H1 (cell line): ENCODE results near the gene ARHGEF1. TPM values are rescaled to one million over a fixed set of nuclear protein-coding genes. Genes with fewer than 3 reads are reported as not detected.
A peak's percentile ranks its signal among the peaks of the same experiment; 100 is the strongest.

Source experiments
- CTCF ChIA-PET: fragments of 300-600 bp; sonication (Branson Sonifier 250); formaldehyde crosslinking; loops from one replicate; lab custom pipeline; 2021; ENCODE audit not compliant: partially characterized antibody; lab: Charles Lee
- POLR2A ChIA-PET: fragments of 300-600 bp; sonication (Branson Sonifier 250); formaldehyde crosslinking; loops from one replicate; lab custom pipeline; 2021; ENCODE audit warnings: inconsistent platforms; ENCODE audit not compliant: partially characterized antibody; lab: Charles Lee
- DNase-seq, 2 experiments: peaks; one replicate each; pipeline versions ENCODE4 v3.0.0 to v3.0.0-alpha.2; 2010 to 2022; ENCODE audit warnings: low spot score in 2 of 2, low read depth in 1 of 2, mixed read lengths in 1 of 2
- FAIRE-seq: peaks from 2 replicates; lab custom pipeline; 2011; peaks lifted over from hg19 to GRCh38; lab: Jason Lieb, UNC
- H2AFZ ChIP-seq: 2 replicates; pipeline ENCODE4 v1.8.1; 2012; ENCODE audit warnings: low read length, inconsistent platforms
- H2AK5ac ChIP-seq: 2 replicates; pipeline ENCODE4 v1.6.1; 2013; ENCODE audit warnings: low read depth, low read length
- H2BK120ac ChIP-seq: replicated peaks from 2 replicates; pipeline ENCODE3; 2013; ENCODE audit warnings: low read depth, low read length, inconsistent platforms
- H2BK12ac ChIP-seq: 2 replicates; pipeline ENCODE4 v1.6.1; 2013; ENCODE audit warnings: low read depth, low read length
- H2BK15ac ChIP-seq: 2 replicates; pipeline ENCODE4 v1.6.1; 2013; ENCODE audit warnings: low read length
- H2BK20ac ChIP-seq: 2 replicates; pipeline ENCODE4 v1.6.1; 2013; ENCODE audit warnings: low read length
- H2BK5ac ChIP-seq: 2 replicates; pipeline ENCODE4 v1.6.1; 2013; ENCODE audit warnings: low read depth, low read length
- H3K14ac ChIP-seq: 2 replicates; pipeline ENCODE4 v1.6.1; 2013; ENCODE audit warnings: inconsistent platforms; ENCODE audit not compliant: insufficient read length
- H3K18ac ChIP-seq: 2 replicates; pipeline ENCODE4 v1.6.1; 2013; ENCODE audit warnings: low read length; ENCODE audit errors: extremely low read depth
- H3K23ac ChIP-seq: 2 replicates; pipeline ENCODE4 v1.6.1; 2013; ENCODE audit warnings: inconsistent platforms; ENCODE audit not compliant: insufficient read length
- H3K23me2 ChIP-seq: 2 replicates; pipeline ENCODE4 v1.6.1; 2013; ENCODE audit warnings: low read depth, low read length
- H3K27ac ChIP-seq: 2 replicates; pipeline ENCODE4 v1.6.1; 2011; ENCODE audit warnings: low read depth, low read length, inconsistent platforms
- H3K27me3 ChIP-seq, 4 experiments: replicated peaks in 1 of 4; 1 replicate in 1 of 4; 2 replicates in 3 of 4; pipeline versions ENCODE4 v1.6.1 to v1.8.1; 2011 to 2013; ENCODE audit warnings: low read length in 3 of 4, mild to moderate bottlenecking in 3 of 4, inconsistent platforms in 2 of 4, mixed read lengths in 2 of 4, moderate library complexity in 1 of 4; ENCODE audit not compliant: control insufficient read depth in 3 of 4, insufficient read depth in 3 of 4; ENCODE audit errors: extremely low read depth in 1 of 4
- H3K36me3 ChIP-seq, 4 experiments: 2 replicates each; pipeline versions ENCODE4 v1.6.1 to v1.8.1; 2011 to 2013; ENCODE audit warnings: mild to moderate bottlenecking in 4 of 4, low read length in 3 of 4, moderate library complexity in 2 of 4, control low read depth in 1 of 4, inconsistent platforms in 1 of 4; ENCODE audit not compliant: insufficient read depth in 4 of 4, control insufficient read depth in 2 of 4
- H3K4ac ChIP-seq: replicated peaks from 2 replicates; pipeline ENCODE3; 2013; ENCODE audit warnings: low read length, low read depth, mixed read lengths, inconsistent platforms; ENCODE audit not compliant: insufficient read length
- H3K4me1 ChIP-seq, 4 experiments: replicated peaks in 1 of 4; 1 replicate in 1 of 4; 2 replicates in 3 of 4; pipeline versions ENCODE4 v1.6.1 to v1.8.1; 2011 to 2013; ENCODE audit warnings: low read length in 3 of 4, inconsistent platforms in 2 of 4, mixed read lengths in 1 of 4; ENCODE audit not compliant: insufficient read depth in 4 of 4, control insufficient read depth in 3 of 4
- H3K4me2 ChIP-seq, 2 experiments: 2 replicates each; pipeline versions ENCODE4 v1.6.1 to v1.8.1; 2011 to 2013; ENCODE audit warnings: low read depth in 2 of 2, low read length in 2 of 2, control low read depth in 1 of 2, inconsistent platforms in 1 of 2, mild to moderate bottlenecking in 1 of 2; ENCODE audit not compliant: insufficient read depth in 1 of 2
- H3K4me3 ChIP-seq, 4 experiments: fragments of 200-600, 300-600 bp in 1 of 4; sonication (generic), shearing (Covaris generic), sonication (Bioruptor Twin) in 1 of 4; 2 replicates each; pipeline versions ENCODE4 v1.5.1 to v1.8.1; 2011 to 2016; ENCODE audit warnings: low read length in 4 of 4, low read depth in 3 of 4, control low read depth in 2 of 4, inconsistent platforms in 2 of 4, mild to moderate bottlenecking in 2 of 4, mixed read lengths in 1 of 4, moderate library complexity in 1 of 4; ENCODE audit not compliant: insufficient read depth in 2 of 4; ENCODE audit errors: extremely low read depth in 1 of 4
- H3K56ac ChIP-seq: replicated peaks from 2 replicates; pipeline ENCODE3; 2013; ENCODE audit warnings: low read depth, mild to moderate bottlenecking, mixed read lengths, low read length, inconsistent platforms; ENCODE audit not compliant: insufficient read length
- H3K79me1 ChIP-seq: 2 replicates; pipeline ENCODE4 v1.6.1; 2013; ENCODE audit warnings: low read depth, low read length, control low read depth
- H3K79me2 ChIP-seq, 2 experiments: 2 replicates each; pipeline versions ENCODE4 v1.6.1 to v1.8.1; 2012 to 2013; ENCODE audit warnings: low read length in 2 of 2, mild to moderate bottlenecking in 2 of 2, inconsistent platforms in 1 of 2; ENCODE audit not compliant: insufficient read depth in 2 of 2, control insufficient read depth in 1 of 2
- H3K9ac ChIP-seq, 4 experiments: replicated peaks in 1 of 4; 1 replicate in 1 of 4; 2 replicates in 3 of 4; pipeline versions ENCODE4 v1.6.1 to v1.8.1; 2011 to 2013; ENCODE audit warnings: low read depth in 3 of 4, low read length in 3 of 4, control low read depth in 2 of 4, mild to moderate bottlenecking in 2 of 4, moderate library complexity in 2 of 4, inconsistent platforms in 1 of 4; ENCODE audit errors: extremely low read depth in 1 of 4
- H3K9me3 ChIP-seq, 2 experiments: 2 replicates each; pipeline versions ENCODE4 v1.6.1 to v1.8.1; 2012 to 2013; ENCODE audit warnings: mild to moderate bottlenecking in 2 of 2, moderate library complexity in 2 of 2, control low read depth in 1 of 2, inconsistent platforms in 1 of 2, low read depth in 1 of 2, low read length in 1 of 2, mixed read lengths in 1 of 2; ENCODE audit not compliant: insufficient read depth in 2 of 2
- H4K20me1 ChIP-seq, 2 experiments: replicated peaks in 1 of 2; 2 replicates each; pipeline versions ENCODE3 to v1.8.1; 2011 to 2013; ENCODE audit warnings: inconsistent platforms in 2 of 2, low read length in 2 of 2, mild to moderate bottlenecking in 1 of 2; ENCODE audit not compliant: insufficient read depth in 2 of 2, control insufficient read depth in 1 of 2
- H4K5ac ChIP-seq: 2 replicates; pipeline ENCODE4 v1.6.1; 2013; ENCODE audit warnings: low read length, low read depth, mixed read lengths, inconsistent platforms; ENCODE audit not compliant: insufficient read length
- H4K8ac ChIP-seq: 2 replicates; pipeline ENCODE4 v1.8.0; 2013; ENCODE audit warnings: mild to moderate bottlenecking, moderate library complexity, low read length, inconsistent platforms; ENCODE audit not compliant: insufficient read depth; ENCODE audit errors: extremely low read depth
- H4K91ac ChIP-seq: replicated peaks from 2 replicates; pipeline ENCODE3; 2013; ENCODE audit warnings: low read length, mixed read lengths, inconsistent platforms; ENCODE audit not compliant: insufficient read length
- FOSL1 ChIP-seq: IDR thresholded peaks from 2 replicates; pipeline ENCODE4 v1.6.1; 2011; ENCODE audit warnings: mild to moderate bottlenecking, low read depth, low read length, moderate library complexity; ENCODE audit not compliant: insufficient read depth
- RAD21 ChIP-seq, 2 experiments: IDR thresholded peaks in 1 of 2; conservative IDR thresholded peaks in 1 of 2; 2 replicates each; pipeline ENCODE4 v1.6.1; 2011; ENCODE audit warnings: low read depth in 2 of 2, low read length in 2 of 2, improper control_type of control experiment in 1 of 2, inconsistent platforms in 1 of 2, mild to moderate bottlenecking in 1 of 2, moderate library complexity in 1 of 2
- RBBP5 ChIP-seq: IDR thresholded peaks from 2 replicates; pipeline ENCODE4 v1.7.1; 2012; ENCODE audit warnings: low read depth, mild to moderate bottlenecking, inconsistent platforms, low read length, moderate library complexity, borderline replicate concordance
- RXRA ChIP-seq: IDR thresholded peaks from 2 replicates; pipeline ENCODE4 v1.6.1; 2011; ENCODE audit warnings: low read depth, mild to moderate bottlenecking, low read length, moderate library complexity; ENCODE audit not compliant: insufficient read depth
- SP1 ChIP-seq: IDR thresholded peaks from 2 replicates; pipeline ENCODE4 v1.6.1; 2011; ENCODE audit warnings: low read depth, low read length
- SUZ12 ChIP-seq: fragments of 200-600 bp; sonication (generic); IDR thresholded peaks from 2 replicates; pipeline ENCODE4 v1.6.1; 2012; ENCODE audit warnings: mild to moderate bottlenecking, inconsistent platforms, low read length, moderate library complexity, mixed read lengths
- TCF12 ChIP-seq: IDR thresholded peaks from 2 replicates; pipeline ENCODE4 v1.6.1; 2011; ENCODE audit warnings: low read depth, mild to moderate bottlenecking, low read length
- TEAD4 ChIP-seq: IDR thresholded peaks from 2 replicates; pipeline ENCODE4 v1.6.1; 2012; ENCODE audit warnings: low read depth, low read length, inconsistent platforms, mixed read lengths
- WGBS, 2 experiments: shearing (Covaris generic) in 1 of 2; methylation state at CpG; one replicate each; pipeline versions ENCODE4 v1.1.6 to v1.1.7; 2013 to 2015; ENCODE audit warnings: low lambda C conversion rate in 2 of 2, mixed read lengths in 2 of 2, inconsistent platforms in 1 of 2, low coverage in 1 of 2, missing lambda C conversion rate in 1 of 2; ENCODE audit not compliant: insufficient replicate concordance in 2 of 2, insufficient coverage in 1 of 2, insufficient read length in 1 of 2; ENCODE audit errors: extremely low coverage in 1 of 2, missing lambda C conversion rate in 1 of 2; 5-methylcytosine and 5-hydroxymethylcytosine counted together
- polyA plus RNA-seq, 7 experiments: library from polyadenylated mRNA; depleted of rRNA in 3 of 7; stranded (reverse) in 5 of 7; unstranded in 2 of 7; fragments of >200 nt in 5 of 7; fragments of 200-250 nt in 2 of 7; gene quantifications; 1 replicate in 5 of 7; 2 replicates in 1 of 7; 4 replicates in 1 of 7; pipeline versions ENCODE4 v1.2.1 to v1.2.3, GENCODE V29; 2011 to 2013; ENCODE audit warnings: missing spikeins in 2 of 7, mixed read lengths in 2 of 7
- total RNA-seq: library from RNA; stranded (reverse); fragmentation: NEBNext Ultra II Directional; extraction: Animal tissue kit (Norgen Biotek cat#: 25700); gene quantifications from 2 replicates; pipeline ENCODE4 v1.2.1, GENCODE V29; 2021
- TF ChIP-seq, protein P1 (sequence below), 3 experiments: IDR thresholded peaks; 1 replicate in 2 of 3; 2 replicates in 1 of 3; pipeline versions ENCODE4 v1.5.1 to v1.6.1; 2011; ENCODE audit warnings: low read length in 3 of 3, mild to moderate bottlenecking in 3 of 3, inconsistent platforms in 2 of 3, low read depth in 1 of 3, moderate library complexity in 1 of 3; ENCODE audit not compliant: insufficient read depth in 1 of 3; ENCODE audit errors: control extremely low read depth in 1 of 3

The ARHGEF1 gene
- total and polyA plus RNA-seq, 2 of the 8 experiments (the other 6 are each of a cell fraction or from before 2014, with no cell fraction given) = 23.0 to 49.0 TPM

DNA sequence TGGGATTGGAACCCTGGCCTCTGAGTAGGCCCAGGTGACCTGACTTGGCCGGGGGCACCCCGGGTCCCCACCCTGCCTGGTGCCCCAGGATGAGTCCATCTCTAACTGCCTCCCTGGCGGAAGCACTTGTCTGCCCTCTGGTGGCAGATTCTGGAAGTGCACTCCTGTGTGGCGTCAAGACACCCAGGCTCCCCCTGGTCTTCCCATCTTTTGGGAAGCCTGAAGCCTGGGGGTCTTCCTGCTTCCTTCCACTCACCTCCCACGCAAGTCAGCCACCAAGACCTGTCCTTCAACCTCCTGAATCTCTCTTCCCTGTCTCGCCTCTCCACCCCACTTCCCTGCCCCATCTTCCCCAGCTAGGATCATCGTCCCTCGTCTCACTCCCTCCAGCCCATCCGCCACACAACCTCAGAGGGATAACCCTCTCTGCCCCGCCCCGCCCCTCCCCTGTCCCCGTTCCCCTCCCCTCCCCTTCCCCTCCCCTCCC, 68.7 kb downstream of the ARHGEF1 start:
- CTCF ChIA-PET = interaction anchor here (0.7 to 4.4 kb wide), 10 partner anchors 8 to 79 kb away, joined by 3 to 30 read pairs (median 6); partner anchors contain the start of gene CD79A

More for the DNA sequence above, 68.7 kb downstream of the ARHGEF1 start:
- peak overlapping the region; percentile 15 to 92; a peak in 3 of 4 replicates for H3K4me2 ChIP-seq
- H3K56ac ChIP-seq = peak overlapping the region; percentile 64
- H2AK5ac ChIP-seq = no peak overlapping the region
- TF ChIP-seq RBBP5 (no peak), SUZ12 (no peak), FOSL1 (no peak), SP1 (0 out of 2 replicates have a peak, but pooled peaks have one; percentile 19), RXRA (no peak), TEAD4 (no peak), TCF12 (0 out of 2 replicates have a peak, but pooled peaks have one; percentile 20), RAD21 (IDR thresholded peaks at IDR 0.05 in 1 of 2, conservative IDR thresholded peaks at IDR 0.05 in 1 of 2; ENCODE audit: low read depth in 2 of 2, low read length in 2 of 2) (peak; percentile 89 to 90)
- TF ChIP-seq, protein P1, sequence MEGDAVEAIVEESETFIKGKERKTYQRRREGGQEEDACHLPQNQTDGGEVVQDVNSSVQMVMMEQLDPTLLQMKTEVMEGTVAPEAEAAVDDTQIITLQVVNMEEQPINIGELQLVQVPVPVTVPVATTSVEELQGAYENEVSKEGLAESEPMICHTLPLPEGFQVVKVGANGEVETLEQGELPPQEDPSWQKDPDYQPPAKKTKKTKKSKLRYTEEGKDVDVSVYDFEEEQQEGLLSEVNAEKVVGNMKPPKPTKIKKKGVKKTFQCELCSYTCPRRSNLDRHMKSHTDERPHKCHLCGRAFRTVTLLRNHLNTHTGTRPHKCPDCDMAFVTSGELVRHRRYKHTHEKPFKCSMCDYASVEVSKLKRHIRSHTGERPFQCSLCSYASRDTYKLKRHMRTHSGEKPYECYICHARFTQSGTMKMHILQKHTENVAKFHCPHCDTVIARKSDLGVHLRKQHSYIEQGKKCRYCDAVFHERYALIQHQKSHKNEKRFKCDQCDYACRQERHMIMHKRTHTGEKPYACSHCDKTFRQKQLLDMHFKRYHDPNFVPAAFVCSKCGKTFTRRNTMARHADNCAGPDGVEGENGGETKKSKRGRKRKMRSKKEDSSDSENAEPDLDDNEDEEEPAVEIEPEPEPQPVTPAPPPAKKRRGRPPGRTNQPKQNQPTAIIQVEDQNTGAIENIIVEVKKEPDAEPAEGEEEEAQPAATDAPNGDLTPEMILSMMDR (IDR thresholded peaks at IDR 0.05; ENCODE audit: control extremely low read depth in 1 of 3, insufficient read depth in 1 of 3, low read depth in 1 of 3, low read length in 3 of 3) = peak; percentile 93 to 98 (median 97)
- 0 out of 2 replicates have a peak overlapping the region, but pooled peaks have one; percentile 10 for H2BK15ac ChIP-seq
- H3K23ac ChIP-seq = no peak overlapping the region
- no peaks in the 10 kb centered on the region for H3K79me2 ChIP-seq
- peak overlapping the region; percentile 93; the same call in 1 of the 2 replicates for H3K18ac ChIP-seq
- POLR2A ChIA-PET = interaction anchor here (1.4 to 6.1 kb wide), 4 partner anchors 14 to 91 kb away, joined by 3 to 28 read pairs (median 12); partner anchors contain the start of gene RPS19
- no peaks in the 10 kb centered on the region for H3K23me2 ChIP-seq
- no peaks in the 10 kb centered on the region for H3K27me3 ChIP-seq
- peak; percentile 76 to 99 for DNase-seq
- H2BK5ac ChIP-seq = no peak overlapping the region; the same call in 1 of the 2 replicates
- H4K8ac ChIP-seq = no peak overlapping the region
- H4K20me1 ChIP-seq = no peaks in the 10 kb centered on the region
- no peak overlapping the region for H3K14ac ChIP-seq
- peak overlapping the region in 3 of 4 experiments; percentile 32 to 52 (median 38); a peak in 6 of 8 replicates for H3K4me3 ChIP-seq
- no peak for FAIRE-seq
- H3K9me3 ChIP-seq = no peaks in the 10 kb centered on the region
- H3K36me3 ChIP-seq = peaks cover 0 to 3% (median 0%) of the 10 kb centered on the region in 4 experiments; a peak in 2 of 8 replicates
- H3K4ac ChIP-seq = no peak overlapping the region
- no peaks in the 10 kb centered on the region for H3K4me1 ChIP-seq
- H2BK12ac ChIP-seq = peak overlapping the region; percentile 98; the same call in 1 of the 2 replicates
- H2BK20ac ChIP-seq = 0 out of 2 replicates have a peak overlapping the region, but pooled peaks have one; percentile 72
- no peak overlapping the region for H2BK120ac ChIP-seq
- no peak overlapping the region for H3K9ac ChIP-seq
- H3K79me1 ChIP-seq = no peaks in the 10 kb centered on the region
- 10% methylated on average over 8 of the region's 12 CpGs; no CpG with 5 or more reads in 1 of the 2 experiments for WGBS, 2 experiments
- no peak overlapping the region for H4K5ac ChIP-seq
- H4K91ac ChIP-seq = peak overlapping the region; percentile 88
- peak overlapping the region; percentile 100 for H2AFZ ChIP-seq
- H3K27ac ChIP-seq = no peak overlapping the region
